HepG2 (cell line): ENCODE data around the gene MMP17. TPM values are rescaled to one million over a fixed set of nuclear protein-coding genes. Genes with fewer than 3 reads are reported as not detected.

Experiments
- ATAC-seq: fragments of 200-7000 bp; cut with Tn5 transposase; 3 replicates; pipeline ENCODE4 v1.9.1; 2020; ENCODE audit warnings: mild to moderate bottlenecking, moderate library complexity
- BruUV-seq: library from RNA; stranded (reverse); fragments of 400-500 nt; replicated peaks from 2 replicates; lab custom pipeline; 2021; lab: Mats Ljungman, UMichigan
- CTCF ChIA-PET: fragments of 300-600 bp; formaldehyde crosslinking; extraction: SDS; loops from one replicate; lab custom pipeline; 2021; ENCODE audit warnings: low total read pairs, inconsistent platforms, low intra/inter-chr PET ratio; lab: Yijun Ruan, JAX
- POLR2A ChIA-PET: fragments of 350-600 bp; sonication (Branson Sonifier 250); formaldehyde crosslinking; loops from one replicate; lab custom pipeline; 2020; ENCODE audit warnings: antibody characterized with exemption, inconsistent platforms; lab: Yijun Ruan, JAX
- DNase-seq: peaks from one replicate; pipeline ENCODE4 v3.0.0-alpha.2; 2015; ENCODE audit warnings: low spot score
- FAIRE-seq: peaks from 3 replicates; lab custom pipeline; 2011; peaks lifted over from hg19 to GRCh38; lab: Jason Lieb, UNC
- H2AFZ ChIP-seq: one replicate; pipeline ENCODE4 v1.6.1; 2011; ENCODE audit warnings: low read length, inconsistent platforms
- H3K27ac ChIP-seq: fragments of 300-600 bp; 3 replicates; pipeline ENCODE4 v1.8.0; 2011; ENCODE audit warnings: mixed run types, mild to moderate bottlenecking, mixed read lengths, low read length, inconsistent platforms; ENCODE audit not compliant: insufficient read depth; ENCODE audit errors: extremely low read length
- H3K27me3 ChIP-seq, 2 experiments: fragments of 200-600 bp in 1 of 2; 2 replicates in 1 of 2; 3 replicates in 1 of 2; pipeline versions ENCODE4 v1.6.0 to v1.8.0; 2011; ENCODE audit warnings: low read length in 2 of 2, mild to moderate bottlenecking in 2 of 2, moderate library complexity in 2 of 2, inconsistent platforms in 1 of 2; ENCODE audit not compliant: insufficient read depth in 2 of 2, control insufficient read depth in 1 of 2
- H3K36me3 ChIP-seq, 2 experiments: fragments of 200-600 bp in 1 of 2; replicated peaks in 1 of 2; 2 replicates in 1 of 2; 3 replicates in 1 of 2; pipeline versions ENCODE4 v1.5.1 to v1.8.0; 2011; ENCODE audit warnings: low read length in 2 of 2, inconsistent platforms in 1 of 2; ENCODE audit not compliant: insufficient read depth in 2 of 2, control insufficient read depth in 1 of 2
- H3K4me1 ChIP-seq: 2 replicates; pipeline ENCODE4 v1.5.1; 2012; ENCODE audit warnings: low read length, inconsistent platforms; ENCODE audit not compliant: insufficient read depth
- H3K4me2 ChIP-seq: 2 replicates; pipeline ENCODE4 v1.6.0; 2011; ENCODE audit warnings: low read depth, low read length, inconsistent platforms
- H3K4me3 ChIP-seq, 3 experiments: fragments of 200-600 bp in 1 of 3; sonication (generic), shearing (Covaris generic) in 1 of 3; replicated peaks in 1 of 3; 2 replicates each; pipeline ENCODE4 v1.5.1; 2011 to 2016; ENCODE audit warnings: low read length in 3 of 3, inconsistent platforms in 2 of 3, low read depth in 2 of 3, mild to moderate bottlenecking in 2 of 3, control low read depth in 1 of 3, mixed read lengths in 1 of 3; ENCODE audit not compliant: insufficient read depth in 1 of 3
- H3K79me2 ChIP-seq: one replicate; pipeline ENCODE4 v1.6.1; 2011; ENCODE audit warnings: low read length, inconsistent platforms; ENCODE audit not compliant: insufficient read depth
- H3K9ac ChIP-seq: 2 replicates; pipeline ENCODE4 v1.6.0; 2011; ENCODE audit warnings: mild to moderate bottlenecking, low read depth, low read length, inconsistent platforms; ENCODE audit not compliant: insufficient read depth
- H3K9me3 ChIP-seq: 2 replicates; pipeline ENCODE4 v1.5.1; 2012; ENCODE audit warnings: mild to moderate bottlenecking, low read length
- H4K20me1 ChIP-seq: 2 replicates; pipeline ENCODE4 v1.6.0; 2011; ENCODE audit warnings: inconsistent platforms, mild to moderate bottlenecking, low read length, moderate library complexity; ENCODE audit not compliant: insufficient read depth
- AKAP8 ChIP-seq: sonication (generic); formaldehyde crosslinking; IDR thresholded peaks from 2 replicates; pipeline ENCODE4 v1.5.1; 2020; ENCODE audit warnings: mild to moderate bottlenecking, missing genetic modification reagents
- ATM ChIP-seq: fragments of 450-650 bp; IDR thresholded peaks from 2 replicates; pipeline ENCODE4 v1.7.1; 2017; ENCODE audit warnings: mild to moderate bottlenecking, borderline replicate concordance
- CBX1 ChIP-seq: IDR thresholded peaks from one replicate; pipeline ENCODE4 v1.6.1; 2016; ENCODE audit warnings: antibody characterized with exemption, low read depth
- CHD2 ChIP-seq: IDR thresholded peaks from 2 replicates; pipeline ENCODE4 v1.6.1; 2011; ENCODE audit warnings: low read depth, low read length, improper control_type of control experiment
- FOXM1 ChIP-seq: sonication (generic); formaldehyde crosslinking; IDR thresholded peaks from 2 replicates; pipeline ENCODE4 v1.5.0; 2020; ENCODE audit warnings: missing genetic modification reagents
- KLF6 ChIP-seq: IDR thresholded peaks from 2 replicates; pipeline ENCODE4 v1.8.0; 2016; ENCODE audit warnings: missing biosample characterization, missing genetic modification reagents
- NFRKB ChIP-seq: fragments of 450-650 bp; IDR thresholded peaks from 2 replicates; pipeline ENCODE4 v1.6.1; 2017
- RBM22 ChIP-seq: fragments of 200-400 bp; formaldehyde crosslinking; optimal IDR thresholded peaks from 2 replicates; pipeline ENCODE3; 2017; ENCODE audit warnings: mild to moderate bottlenecking, low read length, moderate library complexity
- RXRA ChIP-seq: sonication (generic); formaldehyde crosslinking; IDR thresholded peaks from 2 replicates; pipeline ENCODE4 v1.5.1; 2020; ENCODE audit warnings: missing genetic modification reagents
- SRSF9 ChIP-seq: fragments of 200-400 bp; formaldehyde crosslinking; IDR thresholded peaks from 2 replicates; pipeline ENCODE4 v1.6.1; 2018; ENCODE audit warnings: borderline replicate concordance, mild to moderate bottlenecking, low read depth, low read length; ENCODE audit not compliant: insufficient read depth, poor library complexity, severe bottlenecking
- ZNF564 ChIP-seq: sonication (generic); formaldehyde crosslinking; IDR thresholded peaks from 2 replicates; pipeline ENCODE4 v1.8.1; 2023; ENCODE audit warnings: mild to moderate bottlenecking, missing genetic modification reagents
- ZNF850 ChIP-seq: sonication (generic); formaldehyde crosslinking; conservative IDR thresholded peaks from 2 replicates; pipeline ENCODE4 v1.9.0; 2021; ENCODE audit warnings: mild to moderate bottlenecking, missing genetic modification reagents
- WGBS: methylation state at CpG from one replicate; pipeline ENCODE4 v1.1.6; 2017; ENCODE audit warnings: low lambda C conversion rate; 5-methylcytosine and 5-hydroxymethylcytosine counted together
- in situ Hi-C: cut with HindIII; loops from 2 replicates; pipeline ENCODE4 v1.10.0; 2017; ENCODE audit warnings: low pct_unique_long_range_greater_than_20kb; ENCODE audit not compliant: extremely low pct_ligation_motif_present
- intact Hi-C: fragments of 100-400 bp; cut with micrococcal nuclease; formaldehyde crosslinking; loops from one replicate; pipeline ENCODE4 v1.10.0; 2022; ENCODE audit not compliant: unreplicated experiment
- polyA plus RNA-seq, 8 experiments: library from polyadenylated mRNA; depleted of rRNA in 3 of 8; stranded (reverse) in 7 of 8; unstranded in 1 of 8; fragments of >200 nt; fragmentation: Illumina TruSeq in 4 of 8; extraction: Trizol in 4 of 8; gene quantifications; 2 replicates each; pipeline versions ENCODE4 v1.2.1 to v1.2.3, GENCODE V29; 2011 to 2016; ENCODE audit warnings: low read depth in 4 of 8, missing spikeins in 1 of 8, mixed read lengths in 1 of 8; ENCODE audit not compliant: insufficient read depth in 1 of 8
- total RNA-seq, 5 experiments: library from RNA; depleted of rRNA; stranded (reverse); fragments of >200 nt; fragmentation: Illumina TruSeq; extraction: Trizol; gene quantifications; 2 replicates each; pipeline ENCODE4 v1.2.3, GENCODE V29; 2016; ENCODE audit warnings: low read depth in 1 of 5
- TF ChIP-seq, protein P1 (sequence below): sonication (generic); formaldehyde crosslinking; IDR thresholded peaks from 2 replicates; pipeline ENCODE4 v1.5.1; 2020; ENCODE audit warnings: mild to moderate bottlenecking, missing genetic modification reagents, borderline replicate concordance

The MMP17 gene
- total and polyA plus RNA-seq, 2 of the 13 experiments (the other 11 are each of a cell fraction or from before 2014, with no cell fraction given): 0.55 to 0.80 TPM

DNA sequence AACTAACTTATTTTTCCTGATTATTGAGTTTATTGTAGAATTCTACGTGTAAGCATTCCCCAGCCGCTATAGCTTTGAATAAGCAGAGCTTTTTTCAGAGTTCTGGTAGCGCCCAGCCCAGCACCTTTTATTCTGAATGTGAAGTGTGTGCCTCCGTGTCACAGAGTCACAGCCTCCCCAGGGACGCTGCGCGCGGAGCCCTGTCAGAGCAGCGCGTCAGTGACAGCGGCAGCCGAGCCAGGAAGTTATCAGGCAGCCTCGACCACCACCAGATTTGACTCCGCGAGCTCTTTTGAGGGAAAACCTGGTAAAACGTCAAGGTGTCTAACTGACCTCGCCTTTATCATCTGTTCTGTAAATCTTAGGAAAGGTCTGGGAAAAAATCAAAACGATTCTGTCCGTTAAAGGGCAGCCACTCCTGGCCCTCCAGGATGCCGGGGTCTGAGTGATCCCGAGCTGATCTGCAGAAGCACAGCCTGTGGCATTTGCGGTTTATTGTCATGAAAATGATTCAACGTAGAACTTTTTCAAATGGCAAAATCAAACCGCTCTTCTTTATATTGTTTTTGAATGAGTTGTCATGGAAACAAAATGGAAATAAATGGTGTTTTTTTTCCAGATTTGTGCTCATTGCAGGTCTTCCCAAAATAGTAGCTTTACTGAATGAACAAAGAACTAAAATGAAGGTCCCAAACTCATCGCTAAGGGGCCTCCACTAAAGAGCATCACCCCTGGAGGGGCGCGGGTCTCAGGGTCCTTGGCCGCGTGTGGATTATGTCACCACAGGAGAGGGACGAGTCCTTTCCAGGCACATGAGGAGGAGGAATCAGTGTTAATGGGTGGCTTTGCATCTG is 43.1 kb upstream of the MMP17 start:
- H3K27me3 ChIP-seq: no peaks in the 10 kb centered on the region
- H2AFZ ChIP-seq: no peak overlapping the region
- no peak for DNase-seq
- FAIRE-seq: no peak
- in situ Hi-C loops (no loop called here), intact Hi-C loops (no loop called here)
- no peak for TF ChIP-seq ZNF850 (CRISPR knock-in tag)
- no peak for TF ChIP-seq ZNF564
- no peak for TF ChIP-seq AKAP8
- no peak for TF ChIP-seq RXRA (CRISPR knock-in tag)
- no peak for TF ChIP-seq FOXM1 (CRISPR knock-in tag)
- no peak for TF ChIP-seq RBM22
- TF ChIP-seq SRSF9: no peak
- TF ChIP-seq ATM: no peak
- TF ChIP-seq, protein P1, sequence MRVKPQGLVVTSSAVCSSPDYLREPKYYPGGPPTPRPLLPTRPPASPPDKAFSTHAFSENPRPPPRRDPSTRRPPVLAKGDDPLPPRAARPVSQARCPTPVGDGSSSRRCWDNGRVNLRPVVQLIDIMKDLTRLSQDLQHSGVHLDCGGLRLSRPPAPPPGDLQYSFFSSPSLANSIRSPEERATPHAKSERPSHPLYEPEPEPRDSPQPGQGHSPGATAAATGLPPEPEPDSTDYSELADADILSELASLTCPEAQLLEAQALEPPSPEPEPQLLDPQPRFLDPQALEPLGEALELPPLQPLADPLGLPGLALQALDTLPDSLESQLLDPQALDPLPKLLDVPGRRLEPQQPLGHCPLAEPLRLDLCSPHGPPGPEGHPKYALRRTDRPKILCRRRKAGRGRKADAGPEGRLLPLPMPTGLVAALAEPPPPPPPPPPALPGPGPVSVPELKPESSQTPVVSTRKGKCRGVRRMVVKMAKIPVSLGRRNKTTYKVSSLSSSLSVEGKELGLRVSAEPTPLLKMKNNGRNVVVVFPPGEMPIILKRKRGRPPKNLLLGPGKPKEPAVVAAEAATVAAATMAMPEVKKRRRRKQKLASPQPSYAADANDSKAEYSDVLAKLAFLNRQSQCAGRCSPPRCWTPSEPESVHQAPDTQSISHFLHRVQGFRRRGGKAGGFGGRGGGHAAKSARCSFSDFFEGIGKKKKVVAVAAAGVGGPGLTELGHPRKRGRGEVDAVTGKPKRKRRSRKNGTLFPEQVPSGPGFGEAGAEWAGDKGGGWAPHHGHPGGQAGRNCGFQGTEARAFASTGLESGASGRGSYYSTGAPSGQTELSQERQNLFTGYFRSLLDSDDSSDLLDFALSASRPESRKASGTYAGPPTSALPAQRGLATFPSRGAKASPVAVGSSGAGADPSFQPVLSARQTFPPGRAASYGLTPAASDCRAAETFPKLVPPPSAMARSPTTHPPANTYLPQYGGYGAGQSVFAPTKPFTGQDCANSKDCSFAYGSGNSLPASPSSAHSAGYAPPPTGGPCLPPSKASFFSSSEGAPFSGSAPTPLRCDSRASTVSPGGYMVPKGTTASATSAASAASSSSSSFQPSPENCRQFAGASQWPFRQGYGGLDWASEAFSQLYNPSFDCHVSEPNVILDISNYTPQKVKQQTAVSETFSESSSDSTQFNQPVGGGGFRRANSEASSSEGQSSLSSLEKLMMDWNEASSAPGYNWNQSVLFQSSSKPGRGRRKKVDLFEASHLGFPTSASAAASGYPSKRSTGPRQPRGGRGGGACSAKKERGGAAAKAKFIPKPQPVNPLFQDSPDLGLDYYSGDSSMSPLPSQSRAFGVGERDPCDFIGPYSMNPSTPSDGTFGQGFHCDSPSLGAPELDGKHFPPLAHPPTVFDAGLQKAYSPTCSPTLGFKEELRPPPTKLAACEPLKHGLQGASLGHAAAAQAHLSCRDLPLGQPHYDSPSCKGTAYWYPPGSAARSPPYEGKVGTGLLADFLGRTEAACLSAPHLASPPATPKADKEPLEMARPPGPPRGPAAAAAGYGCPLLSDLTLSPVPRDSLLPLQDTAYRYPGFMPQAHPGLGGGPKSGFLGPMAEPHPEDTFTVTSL (CRISPR knock-in tag): no peak
- no peak for TF ChIP-seq CHD2
- no peak for TF ChIP-seq NFRKB
- TF ChIP-seq KLF6 (CRISPR knock-in tag): no peak
- no peak for TF ChIP-seq CBX1
- POLR2A ChIA-PET: no interaction called here
- H3K36me3 ChIP-seq: peaks cover 9 to 57% of the 10 kb centered on the region in 2 experiments; a peak in 4 of 5 replicates
- WGBS: 96% methylated on average over 30 of the region's 30 CpGs
- H4K20me1 ChIP-seq: no peaks in the 10 kb centered on the region
- no peaks in the 10 kb centered on the region for H3K9me3 ChIP-seq
- CTCF ChIA-PET: no interaction called here
- no TSS peak for BruUV-seq
- no peak overlapping the region for H3K27ac ChIP-seq
- H3K4me3 ChIP-seq: no peak overlapping the region
- H3K9ac ChIP-seq: no peak overlapping the region
- no peak for ATAC-seq
- no peaks in the 10 kb centered on the region for H3K79me2 ChIP-seq
- H3K4me2 ChIP-seq: no peak overlapping the region
- no peaks in the 10 kb centered on the region for H3K4me1 ChIP-seq
